H1 (cell line): ENCODE data around the gene PLCB2. TPM values are rescaled to one million over a fixed set of nuclear protein-coding genes. Genes with fewer than 3 reads are reported as not detected.

Experiments
- CTCF ChIA-PET: fragments of 300-600 bp; sonication (Branson Sonifier 250); formaldehyde crosslinking; loops from one replicate; lab custom pipeline; 2021; ENCODE audit not compliant: partially characterized antibody; lab: Charles Lee
- POLR2A ChIA-PET: fragments of 300-600 bp; sonication (Branson Sonifier 250); formaldehyde crosslinking; loops from one replicate; lab custom pipeline; 2021; ENCODE audit warnings: inconsistent platforms; ENCODE audit not compliant: partially characterized antibody; lab: Charles Lee
- DNase-seq, 2 experiments: peaks; one replicate each; pipeline versions ENCODE4 v3.0.0 to v3.0.0-alpha.2; 2010 to 2022; ENCODE audit warnings: low spot score in 2 of 2, low read depth in 1 of 2, mixed read lengths in 1 of 2
- FAIRE-seq: peaks from 2 replicates; lab custom pipeline; 2011; peaks lifted over from hg19 to GRCh38; lab: Jason Lieb, UNC
- H2AFZ ChIP-seq: 2 replicates; pipeline ENCODE4 v1.8.1; 2012; ENCODE audit warnings: low read length, inconsistent platforms
- H2AK5ac ChIP-seq: 2 replicates; pipeline ENCODE4 v1.6.1; 2013; ENCODE audit warnings: low read depth, low read length
- H2BK120ac ChIP-seq: replicated peaks from 2 replicates; pipeline ENCODE3; 2013; ENCODE audit warnings: low read depth, low read length, inconsistent platforms
- H2BK12ac ChIP-seq: 2 replicates; pipeline ENCODE4 v1.6.1; 2013; ENCODE audit warnings: low read depth, low read length
- H2BK15ac ChIP-seq: 2 replicates; pipeline ENCODE4 v1.6.1; 2013; ENCODE audit warnings: low read length
- H2BK20ac ChIP-seq: 2 replicates; pipeline ENCODE4 v1.6.1; 2013; ENCODE audit warnings: low read length
- H2BK5ac ChIP-seq: 2 replicates; pipeline ENCODE4 v1.6.1; 2013; ENCODE audit warnings: low read depth, low read length
- H3K14ac ChIP-seq: 2 replicates; pipeline ENCODE4 v1.6.1; 2013; ENCODE audit warnings: inconsistent platforms; ENCODE audit not compliant: insufficient read length
- H3K18ac ChIP-seq: 2 replicates; pipeline ENCODE4 v1.6.1; 2013; ENCODE audit warnings: low read length; ENCODE audit errors: extremely low read depth
- H3K23ac ChIP-seq: 2 replicates; pipeline ENCODE4 v1.6.1; 2013; ENCODE audit warnings: inconsistent platforms; ENCODE audit not compliant: insufficient read length
- H3K23me2 ChIP-seq: 2 replicates; pipeline ENCODE4 v1.6.1; 2013; ENCODE audit warnings: low read depth, low read length
- H3K27ac ChIP-seq: 2 replicates; pipeline ENCODE4 v1.6.1; 2011; ENCODE audit warnings: low read depth, low read length, inconsistent platforms
- H3K27me3 ChIP-seq, 4 experiments: replicated peaks in 1 of 4; 1 replicate in 1 of 4; 2 replicates in 3 of 4; pipeline versions ENCODE4 v1.6.1 to v1.8.1; 2011 to 2013; ENCODE audit warnings: low read length in 3 of 4, mild to moderate bottlenecking in 3 of 4, inconsistent platforms in 2 of 4, mixed read lengths in 2 of 4, moderate library complexity in 1 of 4; ENCODE audit not compliant: control insufficient read depth in 3 of 4, insufficient read depth in 3 of 4; ENCODE audit errors: extremely low read depth in 1 of 4
- H3K36me3 ChIP-seq, 4 experiments: 2 replicates each; pipeline versions ENCODE4 v1.6.1 to v1.8.1; 2011 to 2013; ENCODE audit warnings: mild to moderate bottlenecking in 4 of 4, low read length in 3 of 4, moderate library complexity in 2 of 4, control low read depth in 1 of 4, inconsistent platforms in 1 of 4; ENCODE audit not compliant: insufficient read depth in 4 of 4, control insufficient read depth in 2 of 4
- H3K4ac ChIP-seq: replicated peaks from 2 replicates; pipeline ENCODE3; 2013; ENCODE audit warnings: low read length, low read depth, mixed read lengths, inconsistent platforms; ENCODE audit not compliant: insufficient read length
- H3K4me1 ChIP-seq, 4 experiments: replicated peaks in 1 of 4; 1 replicate in 1 of 4; 2 replicates in 3 of 4; pipeline versions ENCODE4 v1.6.1 to v1.8.1; 2011 to 2013; ENCODE audit warnings: low read length in 3 of 4, inconsistent platforms in 2 of 4, mixed read lengths in 1 of 4; ENCODE audit not compliant: insufficient read depth in 4 of 4, control insufficient read depth in 3 of 4
- H3K4me2 ChIP-seq, 2 experiments: 2 replicates each; pipeline versions ENCODE4 v1.6.1 to v1.8.1; 2011 to 2013; ENCODE audit warnings: low read depth in 2 of 2, low read length in 2 of 2, control low read depth in 1 of 2, inconsistent platforms in 1 of 2, mild to moderate bottlenecking in 1 of 2; ENCODE audit not compliant: insufficient read depth in 1 of 2
- H3K4me3 ChIP-seq, 4 experiments: fragments of 200-600, 300-600 bp in 1 of 4; sonication (generic), shearing (Covaris generic), sonication (Bioruptor Twin) in 1 of 4; 2 replicates each; pipeline versions ENCODE4 v1.5.1 to v1.8.1; 2011 to 2016; ENCODE audit warnings: low read length in 4 of 4, low read depth in 3 of 4, control low read depth in 2 of 4, inconsistent platforms in 2 of 4, mild to moderate bottlenecking in 2 of 4, mixed read lengths in 1 of 4, moderate library complexity in 1 of 4; ENCODE audit not compliant: insufficient read depth in 2 of 4; ENCODE audit errors: extremely low read depth in 1 of 4
- H3K56ac ChIP-seq: replicated peaks from 2 replicates; pipeline ENCODE3; 2013; ENCODE audit warnings: low read depth, mild to moderate bottlenecking, mixed read lengths, low read length, inconsistent platforms; ENCODE audit not compliant: insufficient read length
- H3K79me1 ChIP-seq: 2 replicates; pipeline ENCODE4 v1.6.1; 2013; ENCODE audit warnings: low read depth, low read length, control low read depth
- H3K79me2 ChIP-seq, 2 experiments: 2 replicates each; pipeline versions ENCODE4 v1.6.1 to v1.8.1; 2012 to 2013; ENCODE audit warnings: low read length in 2 of 2, mild to moderate bottlenecking in 2 of 2, inconsistent platforms in 1 of 2; ENCODE audit not compliant: insufficient read depth in 2 of 2, control insufficient read depth in 1 of 2
- H3K9ac ChIP-seq, 4 experiments: replicated peaks in 1 of 4; 1 replicate in 1 of 4; 2 replicates in 3 of 4; pipeline versions ENCODE4 v1.6.1 to v1.8.1; 2011 to 2013; ENCODE audit warnings: low read depth in 3 of 4, low read length in 3 of 4, control low read depth in 2 of 4, mild to moderate bottlenecking in 2 of 4, moderate library complexity in 2 of 4, inconsistent platforms in 1 of 4; ENCODE audit errors: extremely low read depth in 1 of 4
- H3K9me3 ChIP-seq, 2 experiments: 2 replicates each; pipeline versions ENCODE4 v1.6.1 to v1.8.1; 2012 to 2013; ENCODE audit warnings: mild to moderate bottlenecking in 2 of 2, moderate library complexity in 2 of 2, control low read depth in 1 of 2, inconsistent platforms in 1 of 2, low read depth in 1 of 2, low read length in 1 of 2, mixed read lengths in 1 of 2; ENCODE audit not compliant: insufficient read depth in 2 of 2
- H4K20me1 ChIP-seq, 2 experiments: replicated peaks in 1 of 2; 2 replicates each; pipeline versions ENCODE3 to v1.8.1; 2011 to 2013; ENCODE audit warnings: inconsistent platforms in 2 of 2, low read length in 2 of 2, mild to moderate bottlenecking in 1 of 2; ENCODE audit not compliant: insufficient read depth in 2 of 2, control insufficient read depth in 1 of 2
- H4K5ac ChIP-seq: 2 replicates; pipeline ENCODE4 v1.6.1; 2013; ENCODE audit warnings: low read length, low read depth, mixed read lengths, inconsistent platforms; ENCODE audit not compliant: insufficient read length
- H4K8ac ChIP-seq: 2 replicates; pipeline ENCODE4 v1.8.0; 2013; ENCODE audit warnings: mild to moderate bottlenecking, moderate library complexity, low read length, inconsistent platforms; ENCODE audit not compliant: insufficient read depth; ENCODE audit errors: extremely low read depth
- H4K91ac ChIP-seq: replicated peaks from 2 replicates; pipeline ENCODE3; 2013; ENCODE audit warnings: low read length, mixed read lengths, inconsistent platforms; ENCODE audit not compliant: insufficient read length
- BACH1 ChIP-seq: IDR thresholded peaks from 2 replicates; pipeline ENCODE4 v1.6.1; 2012; ENCODE audit warnings: low read length, improper control_type of control experiment
- CBX5 ChIP-seq: fragments of 300-800, 300-1000 bp; sonication (generic); IDR thresholded peaks from 2 replicates; pipeline ENCODE4 v1.7.1; 2016; ENCODE audit warnings: antibody characterized with exemption, low read length, low read depth
- CEBPB ChIP-seq: IDR thresholded peaks from 2 replicates; pipeline ENCODE4 v1.6.1; 2012; ENCODE audit warnings: low read depth, low read length
- CHD1 ChIP-seq: IDR thresholded peaks from 2 replicates; pipeline ENCODE4 v1.6.1; 2012; ENCODE audit warnings: low read depth, low read length, improper control_type of control experiment
- EGR1 ChIP-seq: IDR thresholded peaks from 2 replicates; pipeline ENCODE4 v1.6.1; 2011; ENCODE audit warnings: low read depth, low read length, borderline replicate concordance
- FOSL1 ChIP-seq: IDR thresholded peaks from 2 replicates; pipeline ENCODE4 v1.6.1; 2011; ENCODE audit warnings: mild to moderate bottlenecking, low read depth, low read length, moderate library complexity; ENCODE audit not compliant: insufficient read depth
- GABPA ChIP-seq: IDR thresholded peaks from 2 replicates; pipeline ENCODE4 v1.6.1; 2011; ENCODE audit warnings: mild to moderate bottlenecking, low read length, moderate library complexity, borderline replicate concordance; ENCODE audit not compliant: insufficient read depth
- HDAC6 ChIP-seq: IDR thresholded peaks from one replicate; pipeline ENCODE4 v1.7.1; 2012; ENCODE audit warnings: low read depth, mild to moderate bottlenecking, inconsistent platforms, low read length, moderate library complexity
- RAD21 ChIP-seq, 2 experiments: IDR thresholded peaks in 1 of 2; conservative IDR thresholded peaks in 1 of 2; 2 replicates each; pipeline ENCODE4 v1.6.1; 2011; ENCODE audit warnings: low read depth in 2 of 2, low read length in 2 of 2, improper control_type of control experiment in 1 of 2, inconsistent platforms in 1 of 2, mild to moderate bottlenecking in 1 of 2, moderate library complexity in 1 of 2
- SRF ChIP-seq: IDR thresholded peaks from 2 replicates; pipeline ENCODE4 v1.6.1; 2011; ENCODE audit warnings: mild to moderate bottlenecking, low read depth, low read length, moderate library complexity
- SUZ12 ChIP-seq: fragments of 200-600 bp; sonication (generic); IDR thresholded peaks from 2 replicates; pipeline ENCODE4 v1.6.1; 2012; ENCODE audit warnings: mild to moderate bottlenecking, inconsistent platforms, low read length, moderate library complexity, mixed read lengths
- TAF1 ChIP-seq: IDR thresholded peaks from 2 replicates; pipeline ENCODE4 v1.6.1; 2011; ENCODE audit warnings: mild to moderate bottlenecking, low read depth, low read length
- TAF7 ChIP-seq: optimal IDR thresholded peaks from 2 replicates; pipeline ENCODE3; 2011; ENCODE audit warnings: low read depth, mild to moderate bottlenecking, inconsistent platforms, low read length, moderate library complexity, borderline replicate concordance
- TBP ChIP-seq: IDR thresholded peaks from 2 replicates; pipeline ENCODE4 v1.6.1; 2011; ENCODE audit warnings: low read depth, low read length, improper control_type of control experiment
- WGBS, 2 experiments: shearing (Covaris generic) in 1 of 2; methylation state at CpG; one replicate each; pipeline versions ENCODE4 v1.1.6 to v1.1.7; 2013 to 2015; ENCODE audit warnings: low lambda C conversion rate in 2 of 2, mixed read lengths in 2 of 2, inconsistent platforms in 1 of 2, low coverage in 1 of 2, missing lambda C conversion rate in 1 of 2; ENCODE audit not compliant: insufficient replicate concordance in 2 of 2, insufficient coverage in 1 of 2, insufficient read length in 1 of 2; ENCODE audit errors: extremely low coverage in 1 of 2, missing lambda C conversion rate in 1 of 2; 5-methylcytosine and 5-hydroxymethylcytosine counted together
- polyA plus RNA-seq, 7 experiments: library from polyadenylated mRNA; depleted of rRNA in 3 of 7; stranded (reverse) in 5 of 7; unstranded in 2 of 7; fragments of >200 nt in 5 of 7; fragments of 200-250 nt in 2 of 7; gene quantifications; 1 replicate in 5 of 7; 2 replicates in 1 of 7; 4 replicates in 1 of 7; pipeline versions ENCODE4 v1.2.1 to v1.2.3, GENCODE V29; 2011 to 2013; ENCODE audit warnings: missing spikeins in 2 of 7, mixed read lengths in 2 of 7
- total RNA-seq: library from RNA; stranded (reverse); fragmentation: NEBNext Ultra II Directional; extraction: Animal tissue kit (Norgen Biotek cat#: 25700); gene quantifications from 2 replicates; pipeline ENCODE4 v1.2.1, GENCODE V29; 2021

PLCB2 gene
- total and polyA plus RNA-seq, 2 of the 8 experiments (the other 6 are each of a cell fraction or from before 2014, with no cell fraction given): 7.2 to 8.4 TPM

DNA sequence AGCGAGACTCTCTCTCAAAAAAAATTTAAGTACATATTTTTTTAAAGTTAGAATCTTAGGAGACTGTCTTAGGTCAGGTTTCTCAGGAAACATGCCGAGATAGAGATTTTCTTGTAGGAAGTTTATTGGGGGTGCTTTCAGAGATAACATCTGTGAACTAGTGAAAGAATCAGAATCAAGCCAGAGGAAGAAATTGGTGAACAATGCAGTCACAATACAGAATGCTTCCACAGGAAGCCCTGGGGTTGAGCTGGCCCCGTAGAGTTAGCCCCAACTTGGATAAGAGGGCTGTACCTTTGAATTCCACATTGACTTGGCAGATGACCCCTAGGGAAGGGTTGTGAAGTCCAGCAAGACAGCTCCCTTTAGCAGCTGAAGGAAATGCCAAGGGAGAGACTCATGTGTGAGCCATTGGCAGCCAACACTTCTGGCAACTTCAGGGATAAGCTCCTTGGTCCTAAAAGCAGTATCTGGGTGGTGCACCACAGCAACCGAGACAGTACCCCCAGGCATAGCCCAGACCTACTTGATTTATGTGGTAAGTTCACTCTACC lies 7.1 kb upstream of the PLCB2 start:
- no peaks in the 10 kb centered on the region for H3K36me3 ChIP-seq
- H3K18ac ChIP-seq: no peak overlapping the region
- peaks cover 1 to 4% of the 10 kb centered on the region in 2 experiments for H4K20me1 ChIP-seq
- H2BK15ac ChIP-seq: no peak overlapping the region
- H2AFZ ChIP-seq: no peak overlapping the region
- H3K79me2 ChIP-seq: no peaks in the 10 kb centered on the region
- H3K14ac ChIP-seq: no peak overlapping the region
- no peak overlapping the region; the same call in 1 of the 2 replicates for H2BK5ac ChIP-seq
- H3K9me3 ChIP-seq: no peaks in the 10 kb centered on the region
- no peak overlapping the region for H3K4me2 ChIP-seq
- H3K23ac ChIP-seq: no peak overlapping the region
- H3K4me1 ChIP-seq: no peaks in the 10 kb centered on the region; a peak in 1 of 7 replicates
- H4K91ac ChIP-seq: no peak overlapping the region
- H3K56ac ChIP-seq: no peak overlapping the region
- CTCF ChIA-PET: interaction anchor here (0.7 to 23.9 kb wide), 9 partner anchors 8 to 97 kb away, joined by 3 to 584 read pairs (median 5); partner anchors contain the start of genes ANKRD63, CCDC9B, DISP2 and PLCB2
- no peak overlapping the region for H4K8ac ChIP-seq
- no peak overlapping the region for H3K27ac ChIP-seq
- H2BK12ac ChIP-seq: no peak overlapping the region
- no peak overlapping the region for H3K4me3 ChIP-seq
- POLR2A ChIA-PET: interaction anchor here (1.5 to 2.4 kb wide), 2 partner anchors 19 to 24 kb away, joined by 3 to 6 read pairs; no protein-coding TSS in a partner anchor
- WGBS, 2 experiments: 88% methylated on average over 4 of the region's 4 CpGs; no CpG with 5 or more reads in 1 of the 2 experiments
- TF ChIP-seq SRF (no peak), CBX5 (no peak), TAF1 (no peak), FOSL1 (no peak), TAF7 (no peak), GABPA (no peak), RAD21 (IDR thresholded peaks at IDR 0.05 in 1 of 2, conservative IDR thresholded peaks at IDR 0.05 in 1 of 2; ENCODE audit: low read depth in 2 of 2, low read length in 2 of 2) (no peak), EGR1 (no peak), CEBPB (no peak), SUZ12 (no peak), HDAC6 (no peak), BACH1 (no peak), CHD1 (no peak), TBP (no peak)
- H3K79me1 ChIP-seq: no peaks in the 10 kb centered on the region
- peaks cover 0 to 6% (median 0%) of the 10 kb centered on the region in 4 experiments; a peak in 2 of 7 replicates for H3K27me3 ChIP-seq
- H3K9ac ChIP-seq: no peak overlapping the region
- FAIRE-seq (no peak), DNase-seq (no peak)
- no peak overlapping the region for H2BK20ac ChIP-seq
- H2AK5ac ChIP-seq: no peak overlapping the region
- H3K4ac ChIP-seq: no peak overlapping the region
- no peak overlapping the region for H2BK120ac ChIP-seq
- no peak overlapping the region for H4K5ac ChIP-seq
- no peaks in the 10 kb centered on the region for H3K23me2 ChIP-seq
